Right renal cortex interstitium (tissue), 3 donors: ENCODE measurements around the gene COX15. TPM values are rescaled to one million over a fixed set of nuclear protein-coding genes. Genes with fewer than 3 reads are reported as not detected.

Experiments
- polyA plus RNA-seq, 3 donors: library from polyadenylated mRNA; unstranded; fragments of 120-200 nt; gene quantifications; one replicate each; pipeline ENCODE4 v1.2.1, GENCODE V29; 2013; ENCODE audit not compliant: insufficient read length in 3 of 3

The COX15 gene
- polyA plus RNA-seq, 3 donors = 46.3 to 49.4 (median 47.6) TPM

Other genes starting within 250 kb of the COX15 start
- not detected for gene NKX2-3, start 199.2 kb downstream of the COX15 start, polyA plus RNA-seq
- 10 to 100 TPM; 35.6 to 37.5 (median 37.4) TPM for gene SLC25A28, start 111.7 kb downstream of the COX15 start, polyA plus RNA-seq
- gene ENTPD7, start 72.6 kb downstream of the COX15 start, polyA plus RNA-seq = 10 to 100 TPM; 19.6 to 21.0 (median 20.6) TPM
- 10 to 100 TPM; 24.7 to 28.9 (median 28.0) TPM for gene CUTC, start 107 bp upstream of the COX15 start, polyA plus RNA-seq
- 10 to 100 TPM in 1 of 3 donors, 1 to 10 TPM in 2; 6.9 to 11.1 (median 9.8) TPM for gene ABCC2, start 50.5 kb upstream of the COX15 start, polyA plus RNA-seq